CD4-positive, alpha-beta T cell (primary cell): ENCODE measurements around the gene HES3. TPM values are rescaled to one million over a fixed set of nuclear protein-coding genes. Genes with fewer than 3 reads are reported as not detected.
A peak's percentile ranks its signal among the peaks of the same experiment; 100 is the strongest.

Experiments
- ATAC-seq: fragments of 200-7000 bp; cut with Tn5 transposase; one replicate; pipeline ENCODE4 v1.10.0; 2022; ENCODE audit warnings: mild to moderate bottlenecking; ENCODE audit not compliant: poor library complexity
- CTCF ChIA-PET: fragments of 350-600 bp; sonication (Branson Sonifier 250); formaldehyde crosslinking; loops from one replicate; lab custom pipeline; 2021; ENCODE audit warnings: antibody characterized with exemption, inconsistent platforms; lab: Charles Lee
- POLR2A ChIA-PET: fragments of 350-600 bp; sonication (Branson Sonifier 250); formaldehyde crosslinking; loops from one replicate; lab custom pipeline; 2021; ENCODE audit warnings: antibody characterized with exemption, inconsistent platforms; lab: Charles Lee
- DNase-seq, 14 experiments: peaks; one replicate each; pipeline ENCODE4 v3.0.0-alpha.2; 2013 to 2020; ENCODE audit warnings: mixed read lengths in 2 of 14
- H3K27ac ChIP-seq, 2 donors: one replicate each; pipeline versions ENCODE4 v1.5.1 to v1.7.0; 2013; ENCODE audit warnings: low read length in 2 of 2, low read depth in 1 of 2, mild to moderate bottlenecking in 1 of 2
- H3K27me3 ChIP-seq, 2 experiments: 1 replicate in 1 of 2; 2 replicates in 1 of 2; pipeline versions ENCODE4 v1.6.1 to v1.7.0; 2013; ENCODE audit warnings: low read length in 2 of 2, control low read depth in 1 of 2, mild to moderate bottlenecking in 1 of 2, moderate library complexity in 1 of 2; ENCODE audit not compliant: insufficient read depth in 2 of 2, control insufficient read depth in 1 of 2
- H3K36me3 ChIP-seq: one replicate; pipeline ENCODE4 v1.6.1; 2013; ENCODE audit warnings: low read length, control low read depth; ENCODE audit not compliant: insufficient read depth
- H3K4me1 ChIP-seq: one replicate; pipeline ENCODE4 v1.6.1; 2013; ENCODE audit warnings: low read length, control low read depth; ENCODE audit not compliant: insufficient read depth
- H3K4me3 ChIP-seq: one replicate; pipeline ENCODE4 v1.5.1; 2013; ENCODE audit warnings: mild to moderate bottlenecking, low read length, moderate library complexity
- H3K9me3 ChIP-seq, 2 experiments: 1 replicate in 1 of 2; 2 replicates in 1 of 2; pipeline versions ENCODE4 v1.6.1 to v1.7.0; 2013; ENCODE audit warnings: low read length in 2 of 2, mild to moderate bottlenecking in 2 of 2, control low read depth in 1 of 2, moderate library complexity in 1 of 2; ENCODE audit not compliant: control insufficient read depth in 1 of 2, insufficient read depth in 1 of 2
- H3K27ac Mint-ChIP-seq: one replicate; pipeline ENCODE4 v1.8.0; 2020; ENCODE audit warnings: mixed read lengths
- H3K27me3 Mint-ChIP-seq: one replicate; pipeline ENCODE4 v1.8.0; 2021; ENCODE audit warnings: mixed read lengths
- H3K36me3 Mint-ChIP-seq: one replicate; pipeline ENCODE4 v1.8.0; 2021; ENCODE audit warnings: low read depth, mixed read lengths
- H3K4me1 Mint-ChIP-seq: one replicate; pipeline ENCODE4 v1.8.0; 2021; ENCODE audit warnings: low read depth, mixed read lengths
- H3K4me3 Mint-ChIP-seq: one replicate; pipeline ENCODE4 v1.8.0; 2020; ENCODE audit warnings: mild to moderate bottlenecking, mixed read lengths
- H3K9me3 Mint-ChIP-seq: one replicate; pipeline ENCODE4 v1.8.0; 2020; ENCODE audit warnings: mixed read lengths
- intact Hi-C, 2 experiments: fragments of 100-400 bp; cut with DNase I in 1 of 2; cut with micrococcal nuclease in 1 of 2; formaldehyde crosslinking; loops; one replicate each; pipeline versions ENCODE4 v1.15.1 to v1.9.0; 2023 to 2025; cut with DNase I, micrococcal nuclease
- total RNA-seq, 174 experiments: library from RNA in 2 of 174; stranded (reverse) in 2 of 174; gene quantifications; one replicate each; pipeline ENCODE4 v1.2.3 and lab custom pipeline; 2021 to 2026
- TF ChIP-seq, protein P1 (sequence below): fragments of 200-600 bp; IDR thresholded peaks from one replicate; pipeline ENCODE4 v1.8.0; 2022; ENCODE audit warnings: antibody characterized with exemption, mild to moderate bottlenecking

HES3 gene
- total RNA-seq, 2 experiments from 2014 or later, result not detected

DNA sequence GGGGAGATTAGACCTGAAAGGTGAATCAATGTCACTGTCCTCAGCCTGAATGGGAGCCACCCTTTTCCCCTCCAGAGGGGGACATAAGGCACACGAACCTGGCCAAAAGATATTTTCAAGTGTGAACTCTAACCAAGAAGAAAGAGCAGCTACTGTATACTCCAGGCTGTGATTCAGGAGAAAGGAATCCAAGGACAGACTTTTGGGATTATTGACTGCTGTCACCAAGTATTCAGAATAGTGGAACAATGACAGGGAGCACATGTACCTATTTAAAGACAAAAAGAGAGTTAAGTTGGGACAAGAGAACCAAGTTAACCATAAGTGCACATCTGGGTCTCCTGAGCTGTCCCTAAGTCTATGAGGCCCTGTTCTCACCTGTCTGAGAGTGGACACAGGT is 10.6 kb upstream of the HES3 start:
- no peak overlapping the region for H3K4me3 ChIP-seq
- peaks cover 26% of the 10 kb centered on the region for H3K36me3 Mint-ChIP-seq
- POLR2A ChIA-PET, result no interaction called here
- DNase-seq (no peak), ATAC-seq (no peak)
- H3K4me1 Mint-ChIP-seq, result peaks cover 15% of the 10 kb centered on the region
- H3K9me3 Mint-ChIP-seq, result no peaks in the 10 kb centered on the region
- no peaks in the 10 kb centered on the region for H3K9me3 ChIP-seq
- no peak overlapping the region for H3K27ac Mint-ChIP-seq
- CTCF ChIA-PET, result interaction anchor here (1.3 kb wide), 1 partner anchor 12 kb away, joined by 3 read pairs; no protein-coding TSS in a partner anchor
- H3K36me3 ChIP-seq, result peaks cover 44% of the 10 kb centered on the region
- no peaks in the 10 kb centered on the region for H3K27me3 ChIP-seq
- intact Hi-C loops, result loop anchor here in 1 of 2 experiments (10.0 kb wide), 2 partner anchors 209 to 471 kb away; partner anchors contain the start of gene DNAJC11
- no peaks in the 10 kb centered on the region for H3K27me3 Mint-ChIP-seq
- peak overlapping the region; percentile 27 for H3K4me3 Mint-ChIP-seq
- no peak overlapping the region for H3K27ac ChIP-seq
- TF ChIP-seq, protein P1, sequence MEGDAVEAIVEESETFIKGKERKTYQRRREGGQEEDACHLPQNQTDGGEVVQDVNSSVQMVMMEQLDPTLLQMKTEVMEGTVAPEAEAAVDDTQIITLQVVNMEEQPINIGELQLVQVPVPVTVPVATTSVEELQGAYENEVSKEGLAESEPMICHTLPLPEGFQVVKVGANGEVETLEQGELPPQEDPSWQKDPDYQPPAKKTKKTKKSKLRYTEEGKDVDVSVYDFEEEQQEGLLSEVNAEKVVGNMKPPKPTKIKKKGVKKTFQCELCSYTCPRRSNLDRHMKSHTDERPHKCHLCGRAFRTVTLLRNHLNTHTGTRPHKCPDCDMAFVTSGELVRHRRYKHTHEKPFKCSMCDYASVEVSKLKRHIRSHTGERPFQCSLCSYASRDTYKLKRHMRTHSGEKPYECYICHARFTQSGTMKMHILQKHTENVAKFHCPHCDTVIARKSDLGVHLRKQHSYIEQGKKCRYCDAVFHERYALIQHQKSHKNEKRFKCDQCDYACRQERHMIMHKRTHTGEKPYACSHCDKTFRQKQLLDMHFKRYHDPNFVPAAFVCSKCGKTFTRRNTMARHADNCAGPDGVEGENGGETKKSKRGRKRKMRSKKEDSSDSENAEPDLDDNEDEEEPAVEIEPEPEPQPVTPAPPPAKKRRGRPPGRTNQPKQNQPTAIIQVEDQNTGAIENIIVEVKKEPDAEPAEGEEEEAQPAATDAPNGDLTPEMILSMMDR, result no peak
- peaks cover 18% of the 10 kb centered on the region for H3K4me1 ChIP-seq

DNA sequence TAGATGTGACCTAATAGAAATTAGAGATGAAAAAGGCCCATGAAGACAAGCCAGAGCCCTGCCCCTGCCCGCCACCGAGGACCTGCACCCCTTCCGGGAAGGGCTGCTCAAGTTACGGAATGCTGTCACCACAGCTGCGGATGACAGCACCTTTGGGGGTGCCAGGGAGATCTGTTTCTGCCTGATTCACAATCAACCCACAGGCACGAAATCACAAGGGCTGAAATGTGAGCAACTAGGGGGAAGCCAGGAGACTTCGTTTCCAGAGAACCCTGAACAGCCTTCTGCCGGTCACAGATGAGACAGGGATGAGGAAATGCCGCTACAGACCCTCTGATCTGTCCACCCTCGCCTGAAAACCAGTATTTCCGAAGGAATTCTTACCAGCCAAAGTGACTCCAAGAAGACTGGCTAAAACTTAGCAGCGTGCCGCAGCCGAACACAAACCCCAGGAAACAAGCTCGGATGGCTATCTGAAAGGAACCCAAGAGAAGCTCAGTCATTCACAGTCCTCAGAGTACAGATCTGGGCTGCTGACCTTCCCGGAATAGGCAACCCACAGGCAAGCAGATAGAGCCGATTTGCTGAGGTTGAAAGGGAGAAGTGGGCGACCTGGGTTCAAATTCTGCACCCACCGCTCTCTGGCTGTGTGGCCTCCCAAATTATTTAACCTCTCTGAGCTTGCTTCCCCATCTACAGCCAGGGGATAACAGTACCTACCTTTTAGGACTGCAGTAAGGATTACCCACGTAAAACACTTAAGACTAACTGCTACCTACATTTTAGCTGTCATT is 9.3 kb upstream of the HES3 start:
- H3K36me3 ChIP-seq, result peaks cover 38% of the 10 kb centered on the region
- intact Hi-C loops, result loop anchor here (1.0 to 10.0 kb wide), 3 partner anchors 35 to 470 kb away; partner anchors contain the start of genes DNAJC11 (in 1 of the 2) and RPL22 (in 1 of the 2)
- CTCF ChIA-PET, result interaction anchor here (1.5 to 2.2 kb wide), 2 partner anchors 10 to 12 kb away, joined by 7 to 13 read pairs; no protein-coding TSS in a partner anchor

GRCh38 chr1:6235296-6235677 is 8.7 kb upstream of the HES3 start:
- H3K27me3 ChIP-seq, result peaks cover 5% of the 10 kb centered on the region in 2 experiments
- Mint-ChIP-seq H3K4me1 (peaks cover 15% of the 10 kb centered on the region), H3K36me3 (peaks cover 26% of the 10 kb centered on the region), H3K4me3 (peak overlapping the region; percentile 94), H3K27me3 (peaks cover 13% of the 10 kb centered on the region), H3K9me3 (no peaks in the 10 kb centered on the region), H3K27ac (peak overlapping the region; percentile 64)
- H3K4me3 ChIP-seq, result peak overlapping the region; percentile 81
- peaks cover 18% of the 10 kb centered on the region for H3K4me1 ChIP-seq
- CTCF ChIA-PET, result interaction anchor here (1.5 to 2.2 kb wide), 2 partner anchors 10 to 11 kb away, joined by 7 to 13 read pairs; no protein-coding TSS in a partner anchor
- no peaks in the 10 kb centered on the region for H3K9me3 ChIP-seq
- H3K27ac ChIP-seq, result no peak overlapping the region
- intact Hi-C loops, result loop anchor here (1.0 to 10.0 kb wide), 3 partner anchors 36 to 470 kb away; partner anchors contain the start of genes DNAJC11 (in 1 of the 2) and RPL22 (in 1 of the 2)
- ATAC-seq (peak; percentile 17), DNase-seq (peak in 3 of 14 experiments; percentile 30 to 49 (median 35))
- TF ChIP-seq, protein P1, result no peak
- POLR2A ChIA-PET, result interaction anchor here (0.9 to 1.1 kb wide), 3 partner anchors 18 to 37 kb away, joined by 3 to 5 read pairs (median 3); no protein-coding TSS in a partner anchor
- peaks cover 32% of the 10 kb centered on the region for H3K36me3 ChIP-seq

More for the DNA sequence above, 9.3 kb upstream of the HES3 start:
- peaks cover 15% of the 10 kb centered on the region for H3K4me1 Mint-ChIP-seq
- POLR2A ChIA-PET, result interaction anchor here (0.9 to 1.0 kb wide), 2 partner anchors 35 to 36 kb away, joined by 3 to 5 read pairs; no protein-coding TSS in a partner anchor
- H3K4me3 Mint-ChIP-seq, result peak overlapping the region; percentile 94
- no peaks in the 10 kb centered on the region for H3K9me3 Mint-ChIP-seq
- peak overlapping the region; percentile 64 for H3K27ac Mint-ChIP-seq
- H3K4me1 ChIP-seq, result peaks cover 18% of the 10 kb centered on the region
- no peaks in the 10 kb centered on the region for H3K9me3 ChIP-seq
- DNase-seq, result no peak
- ATAC-seq, result no peak
- no peaks in the 10 kb centered on the region for H3K27me3 ChIP-seq
- TF ChIP-seq, protein P1, result no peak
- H3K4me3 ChIP-seq, result peak overlapping the region; percentile 81
- peaks cover 26% of the 10 kb centered on the region for H3K36me3 Mint-ChIP-seq
- no peak overlapping the region for H3K27ac ChIP-seq
- H3K27me3 Mint-ChIP-seq, result peaks cover 8% of the 10 kb centered on the region
